ENCODE results near the gene GRAMD2B. TPM values are rescaled to one million over a fixed set of nuclear protein-coding genes. Genes with fewer than 3 reads are reported as not detected.
"Not testable (repeated sequence)": the region's sequence is repeated elsewhere in the genome, so short reads cannot be mapped to it uniquely, and the experiment has no call there.

The GRAMD2B gene
- polyA plus RNA-seq, 1 donor: 31.1 TPM

DNA sequence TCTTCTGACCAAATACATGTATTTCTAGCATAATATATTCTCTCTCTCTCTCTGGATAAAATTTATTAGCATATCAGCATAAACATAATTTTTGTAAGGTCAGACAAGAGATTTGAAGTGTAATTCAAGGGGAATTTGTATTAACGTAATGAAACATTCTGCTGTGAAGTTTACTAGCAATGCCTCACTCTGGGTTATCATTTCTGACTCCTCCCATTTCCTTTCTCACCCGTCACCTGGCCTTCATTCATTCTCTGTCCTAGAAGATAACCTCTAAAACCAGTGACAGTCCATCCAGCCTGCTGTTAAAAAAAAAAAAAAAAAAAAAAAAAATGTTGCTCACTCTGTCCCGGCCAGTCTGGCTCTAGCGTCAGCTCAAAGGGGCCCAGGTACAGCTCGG is 27.1 kb downstream of the GRAMD2B start:
- no peak for DNase-seq

DNA sequence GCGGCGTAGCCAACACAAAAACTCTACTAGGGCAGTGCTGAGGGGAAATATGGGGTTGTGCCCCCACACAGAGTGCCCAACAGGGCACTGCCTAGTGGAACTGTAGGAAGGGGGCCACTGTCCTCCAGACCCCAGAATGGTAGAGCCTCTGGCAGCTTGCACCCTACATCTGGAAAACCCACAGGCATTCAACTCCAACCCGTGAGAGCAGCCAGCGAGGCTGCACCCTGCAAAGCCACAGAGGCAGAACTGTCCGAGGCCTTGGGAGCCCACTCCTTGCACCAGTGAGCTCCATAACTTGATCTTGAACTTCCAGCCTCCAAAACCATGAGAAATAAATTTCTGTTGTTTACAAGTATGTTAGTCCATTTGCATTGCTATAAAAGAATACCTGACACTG is 27.7 kb downstream of the GRAMD2B start:
- no peak for DNase-seq

DNA sequence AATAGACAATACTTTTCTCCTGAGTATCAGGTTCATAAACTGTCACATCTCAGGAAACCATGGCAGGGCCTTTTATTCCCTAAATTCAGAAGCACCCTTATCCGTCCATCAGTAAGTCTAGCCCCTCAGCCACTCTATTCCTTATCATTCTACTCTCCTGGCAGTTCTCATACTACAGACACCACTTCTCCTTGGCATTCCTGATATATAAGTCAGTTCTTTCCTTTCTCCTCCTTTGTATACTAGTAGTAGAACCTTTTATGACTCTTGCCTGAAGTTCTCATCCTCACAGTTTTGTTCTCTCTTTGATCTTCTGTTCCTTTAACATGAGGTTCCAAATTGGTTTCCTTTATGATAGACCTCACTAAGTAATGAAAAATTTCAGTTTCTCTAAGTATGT is 29.3 kb downstream of the GRAMD2B start:
- no peak for DNase-seq

DNA sequence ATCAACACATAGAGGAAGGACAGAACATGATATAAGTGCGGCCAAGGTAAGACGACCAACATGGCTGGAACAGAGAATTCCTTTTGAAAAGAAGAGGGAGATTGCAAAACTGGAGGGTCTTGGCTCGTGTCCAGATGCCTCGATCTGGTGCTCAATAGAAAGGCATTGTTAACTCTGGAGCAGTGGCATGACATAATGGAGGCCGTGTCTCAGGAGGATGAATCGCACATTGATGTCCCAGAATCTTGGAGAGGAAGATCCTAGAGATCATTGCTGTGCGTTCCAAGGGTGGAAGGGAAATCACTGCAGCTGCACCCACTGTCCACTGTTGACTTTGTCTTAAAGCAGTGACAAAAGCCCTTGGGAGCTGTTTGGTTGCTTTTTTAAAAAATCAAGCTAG is 30.9 kb downstream of the GRAMD2B start:
- no peak for DNase-seq

DNA sequence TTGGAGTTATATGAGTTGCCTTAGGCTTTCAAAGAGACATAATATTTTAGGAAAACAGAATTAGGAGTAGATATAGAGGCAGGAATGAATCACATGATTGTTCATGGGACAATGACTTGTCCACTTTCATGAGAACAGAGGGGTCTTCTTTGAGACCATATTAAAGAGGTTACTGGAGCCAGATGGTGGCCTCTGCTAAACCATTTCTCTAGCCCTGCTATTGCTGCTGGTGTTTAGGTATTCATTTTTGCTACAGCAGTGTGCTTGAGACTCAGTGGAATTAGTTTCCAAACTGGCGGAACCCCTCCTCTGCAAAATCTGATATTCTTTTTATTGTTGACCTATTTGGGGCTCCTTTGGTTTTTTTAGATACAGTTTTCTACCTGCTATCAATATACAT is 31.3 kb downstream of the GRAMD2B start:
- no peak for DNase-seq

DNA sequence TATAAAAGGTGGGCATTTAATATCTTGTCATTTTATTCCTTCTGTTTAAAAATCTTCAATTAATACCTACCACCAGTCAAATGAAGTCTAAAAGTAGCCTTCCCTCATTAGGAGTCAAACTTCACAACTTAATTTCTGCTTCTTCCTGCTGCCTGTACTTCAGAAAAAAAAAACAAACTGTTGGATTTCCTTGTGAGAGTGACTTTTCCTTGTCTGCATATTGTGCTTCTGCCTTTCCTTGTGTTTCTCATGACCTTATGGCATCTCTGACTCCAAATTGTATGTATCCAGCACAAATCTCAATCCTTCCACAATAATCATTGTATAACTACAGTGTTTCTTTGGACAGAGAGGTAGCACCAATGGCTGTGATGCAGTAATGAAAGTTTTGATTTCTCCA is 32.1 kb downstream of the GRAMD2B start:
- no peak for DNase-seq

DNA sequence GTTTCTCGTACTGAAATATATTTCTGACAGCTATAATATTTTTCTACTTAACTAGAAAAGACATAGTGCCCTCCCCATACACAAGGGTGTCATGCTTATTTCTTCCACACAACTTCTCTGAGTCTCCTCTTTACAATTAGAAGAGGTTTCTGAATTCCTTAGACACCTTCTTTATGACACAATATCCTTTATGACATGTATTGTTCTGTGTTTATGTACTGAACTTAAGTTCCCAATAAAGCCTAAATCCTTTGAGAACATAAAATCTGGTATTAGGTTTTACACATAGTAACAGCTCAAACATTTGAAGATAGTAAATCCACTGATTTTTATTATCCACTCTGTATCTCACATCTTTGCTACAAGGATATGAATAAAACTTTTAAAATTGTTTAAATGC is 32.5 kb downstream of the GRAMD2B start:
- DNase-seq: no peak

DNA sequence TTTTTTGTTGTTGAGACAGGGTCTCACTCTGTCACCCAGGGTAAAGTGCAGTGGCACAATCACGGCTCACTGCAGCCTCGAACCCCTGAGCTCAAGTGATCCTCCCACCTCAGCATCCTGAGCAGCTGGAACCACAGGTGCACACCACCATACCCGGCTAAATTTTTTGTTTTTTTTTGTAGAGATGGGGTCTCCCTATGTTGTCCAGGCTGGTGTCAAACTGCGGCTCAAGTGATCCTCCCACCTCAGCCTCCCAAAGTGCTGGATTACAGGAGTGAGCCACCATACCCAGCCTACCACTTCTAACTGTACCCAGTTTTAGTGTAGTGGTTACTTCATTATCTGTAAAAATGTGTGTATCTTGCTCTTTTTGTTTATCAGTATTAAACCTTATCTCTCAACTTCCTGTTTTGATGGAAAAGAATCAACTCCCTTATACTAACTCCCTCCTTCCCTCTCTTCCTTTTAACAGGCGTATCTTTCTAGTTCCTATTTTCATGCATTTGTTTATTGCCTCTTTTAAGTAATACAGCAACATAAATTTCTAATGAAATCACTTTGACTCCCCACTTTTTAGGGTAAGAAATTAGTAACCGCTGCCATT is 33.1 kb downstream of the GRAMD2B start:
- no peak for DNase-seq

DNA sequence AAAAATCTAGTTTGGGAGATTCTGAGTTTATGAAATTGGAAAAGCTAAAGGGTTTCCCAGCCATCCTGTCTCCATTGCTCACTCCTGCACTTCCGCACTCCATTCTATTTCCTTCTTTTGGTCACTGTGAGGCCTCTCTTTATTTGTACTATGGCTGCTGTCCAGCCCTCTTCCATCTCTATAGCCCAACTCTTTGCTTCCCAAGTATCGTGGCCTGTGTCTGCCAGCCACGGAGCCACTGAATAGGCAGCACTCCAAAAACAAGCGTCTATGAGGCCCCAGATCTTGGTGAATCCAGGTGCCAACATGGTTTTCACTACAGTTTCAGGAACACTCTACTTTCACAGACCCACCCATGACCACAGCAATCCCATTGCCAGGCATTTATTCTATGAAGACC is 37.2 kb downstream of the GRAMD2B start:
- DNase-seq: no peak

DNA sequence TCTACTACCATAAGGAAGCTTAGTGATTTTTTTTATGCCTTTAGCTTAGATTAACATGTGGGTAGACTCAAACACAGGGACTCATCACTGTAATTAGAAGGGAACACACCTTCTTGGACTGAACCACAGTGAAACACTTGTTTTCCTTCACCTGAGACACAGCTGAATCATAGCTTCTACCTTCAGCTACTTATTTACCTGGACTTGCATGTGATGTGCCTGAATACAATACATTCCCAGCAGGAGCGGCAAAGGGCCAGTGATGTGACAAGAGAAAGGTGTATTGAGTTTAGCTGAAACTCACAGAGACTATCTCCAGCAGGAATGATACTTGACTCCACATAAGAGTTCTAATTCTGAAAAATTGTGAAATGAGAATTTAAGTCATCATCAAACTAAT is 37.8 kb downstream of the GRAMD2B start:
- no peak for DNase-seq

DNA sequence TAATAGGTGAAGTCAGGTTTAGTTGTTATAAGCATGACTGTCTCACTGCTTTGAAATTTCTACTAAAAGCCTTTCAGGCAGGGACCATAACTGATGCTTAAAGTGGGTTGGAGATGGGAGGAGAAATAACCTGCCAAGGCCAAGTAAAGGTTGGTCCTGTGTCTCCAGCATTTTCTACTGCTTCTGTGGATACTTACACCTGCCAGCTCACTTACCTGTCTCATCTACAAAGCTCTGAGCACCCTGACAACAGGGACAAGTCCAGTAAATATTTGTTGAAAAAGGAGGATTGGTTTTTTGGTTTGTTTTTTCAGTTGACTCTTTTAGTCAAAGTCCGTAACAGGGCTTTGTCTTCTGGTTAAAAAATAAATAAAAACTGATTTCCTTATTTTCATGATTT is 38.6 kb downstream of the GRAMD2B start:
- DNase-seq: no peak

DNA sequence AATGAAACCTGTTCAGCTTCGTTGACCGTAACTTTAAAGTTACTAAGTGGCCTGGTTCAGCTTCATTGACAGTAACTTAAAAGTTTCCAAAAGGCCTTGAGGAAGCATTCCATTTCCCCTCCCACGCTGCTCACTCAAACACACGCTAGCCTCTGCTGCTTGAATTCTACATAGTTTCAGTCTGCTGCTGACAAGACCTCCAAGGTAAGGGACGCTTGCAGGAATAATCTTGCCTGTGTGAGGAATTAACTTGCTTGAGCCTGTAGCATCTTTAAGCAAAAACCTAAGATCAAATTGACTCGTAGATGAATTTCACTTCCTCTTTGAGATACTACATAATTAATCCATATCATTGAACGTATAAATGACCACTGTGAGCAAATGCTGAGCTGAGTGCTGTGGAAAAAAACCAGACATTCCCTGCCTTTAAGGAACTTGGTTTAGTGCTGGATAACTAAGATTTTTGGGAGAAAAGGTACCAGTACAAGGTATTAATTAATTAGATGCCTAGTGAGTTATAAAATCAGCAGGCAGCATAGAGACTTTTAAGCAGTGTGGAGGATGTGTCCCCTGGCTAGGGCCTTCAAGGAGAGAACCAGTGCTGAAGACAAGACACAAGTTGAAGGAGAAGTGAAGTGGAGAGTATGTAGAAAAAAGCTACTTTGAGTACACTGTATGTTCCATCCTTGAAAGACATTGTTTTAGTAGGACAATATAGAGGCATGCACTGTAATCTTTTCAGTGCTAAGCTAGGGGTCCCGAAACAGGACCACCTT is 39.2 kb downstream of the GRAMD2B start:
- DNase-seq: peak; percentile 70

DNA sequence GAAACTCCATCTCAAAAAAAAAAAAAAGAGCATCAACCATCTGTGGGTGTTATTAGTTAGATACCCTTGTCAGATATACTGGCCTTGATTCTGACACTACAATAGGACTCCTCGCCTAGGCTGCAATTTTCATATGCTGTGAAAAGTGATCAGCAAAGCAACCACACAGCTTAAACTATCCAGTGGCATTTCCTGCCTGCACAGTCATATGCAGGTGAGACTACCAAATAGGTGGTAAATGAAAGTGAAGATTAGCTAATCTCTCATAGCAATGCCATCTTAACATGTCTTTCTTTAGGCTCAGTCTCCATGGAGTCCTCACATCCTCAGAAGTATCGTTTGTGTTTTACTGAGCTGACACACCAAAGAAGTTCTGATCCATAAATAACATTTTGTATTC is 40.8 kb downstream of the GRAMD2B start:
- DNase-seq: no peak

DNA sequence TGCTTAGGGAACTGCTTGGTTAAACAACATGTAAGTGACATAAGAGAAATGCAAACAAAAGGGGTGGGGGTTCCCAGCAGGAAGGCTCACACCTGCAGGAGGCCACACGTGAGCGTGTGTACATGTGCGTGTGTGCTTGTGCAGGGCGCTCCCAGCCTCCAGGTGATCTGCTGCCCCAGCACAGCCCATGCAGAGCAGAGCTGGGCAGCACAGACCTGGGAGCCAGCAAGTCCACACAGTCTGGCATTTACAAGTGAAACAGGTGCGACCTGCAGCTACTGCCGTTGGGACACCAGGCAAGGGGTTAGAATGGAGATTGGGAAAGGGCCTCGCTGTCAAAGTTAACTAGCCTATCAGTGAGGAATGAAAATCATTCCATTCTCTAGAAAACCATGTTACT is 41.8 kb downstream of the GRAMD2B start:
- DNase-seq: no peak

DNA sequence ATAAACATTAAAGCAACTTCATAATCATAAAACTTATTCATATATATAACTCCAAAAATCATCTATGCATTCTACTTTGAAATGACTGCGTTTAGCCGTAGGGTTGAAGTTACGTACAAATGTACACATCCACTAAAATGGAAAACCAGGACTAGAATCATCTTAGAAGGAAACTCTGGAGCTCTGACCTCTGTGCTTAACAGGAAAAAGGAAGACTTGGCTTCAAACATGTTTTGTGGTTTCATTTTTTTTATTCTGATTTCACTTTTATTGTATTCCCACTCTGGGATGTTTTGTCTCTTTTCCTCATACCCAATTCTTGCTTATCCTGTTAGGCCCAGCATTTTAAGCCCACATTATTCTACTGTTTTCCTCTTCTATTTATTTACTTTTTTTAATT is 44.9 kb downstream of the GRAMD2B start:
- no peak for DNase-seq

DNA sequence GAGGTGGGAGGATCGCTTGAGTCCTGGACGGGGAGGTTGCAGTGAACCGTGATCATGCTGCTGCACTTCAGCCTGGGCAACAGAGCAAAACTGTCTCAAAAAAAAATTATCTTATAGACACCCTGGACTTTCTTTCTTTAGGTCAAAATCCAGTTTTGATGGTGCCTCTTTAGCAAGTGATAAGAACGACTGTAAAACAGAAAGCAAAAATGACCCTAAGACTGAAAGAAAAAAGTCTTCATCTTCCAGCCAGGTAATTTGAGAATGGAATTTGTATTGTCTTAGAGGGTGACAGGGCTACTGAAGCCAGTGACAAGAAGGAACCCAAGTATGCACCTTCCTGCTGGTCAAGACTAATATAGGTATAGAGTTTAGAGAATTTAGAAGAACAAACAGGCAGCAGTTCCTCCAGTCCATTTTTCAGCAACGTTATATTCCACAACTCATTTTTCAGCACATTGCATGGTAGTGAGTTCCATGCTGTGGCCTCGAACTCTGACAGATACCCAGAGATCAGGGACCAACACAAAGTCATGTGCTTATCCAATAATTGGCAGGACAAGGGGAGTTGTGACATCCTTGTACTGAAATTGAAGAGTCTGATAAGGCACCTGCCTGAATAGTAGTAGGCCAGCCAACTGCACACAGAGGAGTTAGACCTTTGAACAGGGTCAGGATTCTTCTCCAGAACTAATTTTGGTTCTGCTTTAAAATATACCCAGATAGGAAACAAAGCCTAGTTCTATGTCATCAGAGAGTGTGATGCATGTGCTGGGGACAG is 46.5 kb downstream of the GRAMD2B start:
- DNase-seq: no peak

DNA sequence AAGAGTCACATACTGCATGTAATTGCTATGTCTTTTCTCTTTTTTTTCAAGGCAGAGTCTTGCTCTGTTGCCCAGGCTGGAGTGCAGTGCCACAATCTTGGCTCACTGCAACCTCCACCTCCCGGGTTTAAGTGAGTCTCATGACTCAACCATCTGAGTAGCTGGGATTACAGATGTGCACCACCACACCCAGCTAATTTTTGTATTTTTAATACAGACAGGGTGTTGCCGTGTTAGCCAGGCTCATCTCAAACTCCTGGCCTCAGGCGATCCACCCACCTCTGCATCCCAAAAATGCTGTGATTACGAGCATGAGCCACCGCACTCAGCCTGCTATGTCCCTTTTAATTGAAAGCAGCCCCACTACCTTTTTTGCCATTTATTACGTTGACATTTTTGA is 47.3 kb downstream of the GRAMD2B start:
- not testable (repeated sequence) for DNase-seq

DNA sequence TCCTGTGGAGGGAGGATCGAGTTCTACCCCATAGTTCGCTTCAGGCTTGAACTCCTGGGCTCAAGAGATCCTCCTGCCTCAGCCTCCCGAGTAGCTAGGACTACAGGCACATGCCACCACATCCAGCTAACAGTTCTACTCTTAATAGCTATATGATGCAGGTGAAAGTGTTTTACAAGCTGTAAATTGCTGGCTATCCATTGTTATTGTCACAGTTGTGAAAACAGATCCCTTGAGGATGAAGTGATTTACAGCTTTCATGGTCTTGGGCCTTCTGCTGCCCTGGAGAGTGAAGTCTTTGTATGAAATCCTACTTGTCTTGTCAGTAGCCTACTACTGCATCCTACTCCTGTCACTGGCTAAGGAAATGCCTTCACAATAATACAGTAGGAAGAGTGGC is 48.0 kb downstream of the GRAMD2B start:
- DNase-seq: no peak

DNA sequence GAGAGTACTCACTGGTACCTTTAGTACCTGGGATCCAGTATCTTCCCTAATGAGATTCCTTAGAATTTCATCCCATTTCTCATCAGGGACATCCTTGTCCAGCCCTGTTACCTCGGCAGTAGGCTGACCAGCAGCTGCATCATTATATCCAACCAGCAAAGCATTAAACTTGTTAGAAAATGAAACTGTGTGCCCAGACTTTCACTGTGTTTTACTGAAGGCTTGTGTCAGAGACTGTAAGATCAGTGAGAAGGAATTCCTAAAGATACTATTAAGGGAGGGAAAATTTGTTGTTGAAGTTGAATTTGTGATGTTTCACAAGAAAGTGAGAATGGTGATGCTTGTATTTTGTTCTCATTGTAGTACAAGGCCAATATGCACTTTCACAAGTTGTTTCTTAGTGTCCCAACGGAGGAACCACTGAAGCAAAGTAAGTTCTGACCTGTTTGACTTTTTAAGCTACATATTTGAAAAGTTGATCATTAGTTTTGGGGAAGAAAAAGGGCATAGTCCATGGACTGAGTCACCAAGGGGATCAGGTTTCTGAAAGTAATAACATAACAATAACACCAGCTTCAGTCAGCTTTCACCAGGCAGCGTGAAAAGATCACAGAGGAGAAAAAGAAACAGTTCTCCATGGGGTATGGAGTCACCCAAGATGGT is 48.8 kb downstream of the GRAMD2B start:
- DNase-seq: no peak

DNA sequence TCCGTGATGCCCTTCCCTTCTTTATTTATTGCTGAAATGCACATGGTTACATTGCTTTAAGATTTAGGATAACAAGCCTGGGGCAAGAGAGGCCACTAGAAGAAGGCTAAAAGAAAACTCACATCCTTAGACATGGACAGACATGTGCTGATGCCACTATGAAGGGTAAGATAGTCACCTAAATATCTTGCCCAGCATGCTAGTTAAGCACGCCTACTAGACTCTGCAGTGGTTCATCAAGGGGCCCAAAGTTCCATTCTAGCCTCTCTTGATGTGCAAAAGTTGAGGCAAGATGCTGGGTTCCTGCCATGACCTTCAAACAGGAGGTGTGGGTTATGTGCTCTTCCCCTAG is 49.3 kb downstream of the GRAMD2B start:
- no peak for DNase-seq

DNA sequence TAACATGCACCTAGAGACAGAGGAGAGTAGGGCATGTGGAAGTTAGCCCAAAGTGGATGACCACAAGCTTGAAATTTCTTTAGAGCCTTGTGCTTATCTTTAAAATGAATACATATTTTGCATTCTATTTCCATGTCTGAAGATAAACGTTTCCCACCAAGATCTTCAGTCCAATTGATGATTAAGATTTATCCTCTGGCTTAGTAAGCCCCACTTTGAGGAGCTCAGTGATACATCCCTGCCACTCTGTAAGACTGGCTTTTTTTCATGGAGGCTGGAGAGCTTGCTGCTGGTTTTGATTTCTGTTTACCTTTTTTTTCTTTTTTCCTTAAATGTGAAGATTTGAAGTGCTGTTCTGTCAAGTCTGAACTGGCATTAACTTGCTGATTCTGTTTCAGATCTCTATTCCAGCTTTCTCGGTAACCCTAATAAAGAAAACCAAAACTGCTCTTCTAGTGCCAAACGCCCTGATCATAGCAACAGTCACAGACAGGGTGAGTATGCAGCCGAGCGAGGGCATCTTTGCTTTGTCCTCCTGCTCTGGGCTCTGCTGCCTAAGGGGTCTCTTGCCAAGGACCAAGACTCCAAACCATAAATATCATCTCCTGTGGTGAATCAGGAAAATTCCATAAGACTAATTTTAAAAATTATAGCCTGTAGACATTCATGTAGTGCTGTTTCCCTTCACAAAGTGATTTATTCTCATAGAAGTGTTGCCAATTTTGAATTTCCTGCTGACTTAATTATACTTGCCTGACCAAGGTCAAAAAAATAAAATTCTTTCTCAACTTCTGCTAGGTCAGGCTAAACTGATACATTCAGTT is 54.3 kb downstream of the GRAMD2B start:
- no peak for DNase-seq

DNA sequence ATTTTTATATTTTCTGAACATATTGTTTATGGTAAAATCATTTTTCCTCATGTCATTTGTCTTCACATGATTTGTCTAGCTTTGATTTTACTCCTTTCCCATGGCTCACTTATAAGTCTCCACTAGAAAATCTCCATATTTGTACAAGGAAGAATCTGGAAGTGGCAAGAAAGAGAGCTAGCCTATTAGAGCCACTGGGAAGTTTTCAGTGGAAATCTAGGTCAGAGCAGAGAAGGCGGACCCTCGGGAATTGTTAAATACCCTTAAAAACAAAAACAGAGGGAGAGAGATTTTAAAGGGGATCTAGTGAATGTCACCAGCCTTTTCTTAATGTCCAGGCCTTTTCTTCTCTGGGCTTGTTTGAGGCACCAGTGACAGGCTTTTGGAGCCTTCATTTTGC is 56.6 kb downstream of the GRAMD2B start:
- DNase-seq: no peak
